ENCODE results near the gene KIFC3. TPM values are rescaled to one million over a fixed set of nuclear protein-coding genes. Genes with fewer than 3 reads are reported as not detected.
A peak's percentile ranks its signal among the peaks of the same experiment; 100 is the strongest.

The KIFC3 gene
- total RNA-seq, 1 experiment from 2014 or later, result 64.6 TPM

DNA sequence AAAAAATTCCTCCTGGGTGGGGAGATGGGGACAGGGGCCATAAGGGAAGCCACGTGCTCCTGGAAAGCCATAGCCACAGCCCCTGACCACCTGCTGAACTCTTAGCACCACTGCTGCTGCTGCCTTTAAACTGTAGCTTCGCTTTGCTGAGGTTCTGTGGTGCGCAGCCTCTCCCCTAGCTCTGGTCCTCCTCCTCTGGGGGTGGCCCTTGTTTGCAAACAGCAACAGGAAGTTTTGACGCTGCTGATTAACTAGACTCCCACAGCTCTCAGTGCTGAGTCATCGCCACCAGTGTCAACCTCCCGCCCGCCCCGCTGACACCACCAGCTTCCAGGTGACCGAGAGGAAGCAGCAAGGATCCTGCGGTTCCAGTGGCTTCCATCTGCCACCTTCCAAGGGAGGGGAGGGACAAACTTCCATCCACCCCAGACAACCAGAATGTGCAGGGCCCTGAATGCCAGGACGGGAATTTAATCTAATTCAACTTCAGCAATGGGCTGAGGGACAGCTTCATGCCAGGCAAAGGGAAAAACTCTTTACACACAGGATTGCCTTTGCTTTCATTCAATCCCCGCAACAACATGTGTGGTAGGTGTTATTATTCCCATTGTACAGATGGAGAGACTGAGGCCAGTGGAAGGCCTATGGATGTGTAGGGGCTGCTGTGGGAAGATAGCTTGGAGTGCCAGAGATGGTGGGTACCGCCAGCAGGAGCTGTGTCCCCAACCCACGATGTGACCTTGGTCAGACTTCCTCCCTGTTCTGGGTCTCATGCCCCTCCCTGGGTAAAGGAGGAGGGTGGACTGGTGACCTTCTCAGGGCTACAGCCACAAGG is 8.1 kb upstream of the KIFC3 start:
- BruUV-seq (replicated peaks), result no TSS peak
- peak; percentile 94 for DNase-seq
- intact Hi-C loops (cut with micrococcal nuclease; ENCODE audit: unreplicated experiment), result no loop called here
- H3K36me3 Mint-ChIP-seq (ENCODE audit: insufficient read depth, unreplicated experiment), result peaks cover 25% of the 10 kb centered on the region
- CTCF ChIA-PET, result interaction anchor here (0.5 to 3.2 kb wide), 5 partner anchors 10 to 322 kb away, joined by 3 to 12 read pairs (median 4); no protein-coding TSS in a partner anchor
- H3K27ac Mint-ChIP-seq (ENCODE audit: unreplicated experiment), result peak overlapping the region; percentile 71
- no peaks in the 10 kb centered on the region for H3K27me3 Mint-ChIP-seq (ENCODE audit: unreplicated experiment)
- TF ChIP-seq, protein P1, sequence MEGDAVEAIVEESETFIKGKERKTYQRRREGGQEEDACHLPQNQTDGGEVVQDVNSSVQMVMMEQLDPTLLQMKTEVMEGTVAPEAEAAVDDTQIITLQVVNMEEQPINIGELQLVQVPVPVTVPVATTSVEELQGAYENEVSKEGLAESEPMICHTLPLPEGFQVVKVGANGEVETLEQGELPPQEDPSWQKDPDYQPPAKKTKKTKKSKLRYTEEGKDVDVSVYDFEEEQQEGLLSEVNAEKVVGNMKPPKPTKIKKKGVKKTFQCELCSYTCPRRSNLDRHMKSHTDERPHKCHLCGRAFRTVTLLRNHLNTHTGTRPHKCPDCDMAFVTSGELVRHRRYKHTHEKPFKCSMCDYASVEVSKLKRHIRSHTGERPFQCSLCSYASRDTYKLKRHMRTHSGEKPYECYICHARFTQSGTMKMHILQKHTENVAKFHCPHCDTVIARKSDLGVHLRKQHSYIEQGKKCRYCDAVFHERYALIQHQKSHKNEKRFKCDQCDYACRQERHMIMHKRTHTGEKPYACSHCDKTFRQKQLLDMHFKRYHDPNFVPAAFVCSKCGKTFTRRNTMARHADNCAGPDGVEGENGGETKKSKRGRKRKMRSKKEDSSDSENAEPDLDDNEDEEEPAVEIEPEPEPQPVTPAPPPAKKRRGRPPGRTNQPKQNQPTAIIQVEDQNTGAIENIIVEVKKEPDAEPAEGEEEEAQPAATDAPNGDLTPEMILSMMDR (IDR thresholded peaks at IDR 0.05; ENCODE audit: unreplicated experiment), result no peak
- peak overlapping the region; percentile 46 for H3K4me3 Mint-ChIP-seq (ENCODE audit: low read depth, unreplicated experiment)
- no peaks in the 10 kb centered on the region for H3K9me3 Mint-ChIP-seq (ENCODE audit: low read depth, unreplicated experiment)
- peaks cover 77% of the 10 kb centered on the region for H3K4me1 Mint-ChIP-seq (ENCODE audit: low read depth, unreplicated experiment)

DNA sequence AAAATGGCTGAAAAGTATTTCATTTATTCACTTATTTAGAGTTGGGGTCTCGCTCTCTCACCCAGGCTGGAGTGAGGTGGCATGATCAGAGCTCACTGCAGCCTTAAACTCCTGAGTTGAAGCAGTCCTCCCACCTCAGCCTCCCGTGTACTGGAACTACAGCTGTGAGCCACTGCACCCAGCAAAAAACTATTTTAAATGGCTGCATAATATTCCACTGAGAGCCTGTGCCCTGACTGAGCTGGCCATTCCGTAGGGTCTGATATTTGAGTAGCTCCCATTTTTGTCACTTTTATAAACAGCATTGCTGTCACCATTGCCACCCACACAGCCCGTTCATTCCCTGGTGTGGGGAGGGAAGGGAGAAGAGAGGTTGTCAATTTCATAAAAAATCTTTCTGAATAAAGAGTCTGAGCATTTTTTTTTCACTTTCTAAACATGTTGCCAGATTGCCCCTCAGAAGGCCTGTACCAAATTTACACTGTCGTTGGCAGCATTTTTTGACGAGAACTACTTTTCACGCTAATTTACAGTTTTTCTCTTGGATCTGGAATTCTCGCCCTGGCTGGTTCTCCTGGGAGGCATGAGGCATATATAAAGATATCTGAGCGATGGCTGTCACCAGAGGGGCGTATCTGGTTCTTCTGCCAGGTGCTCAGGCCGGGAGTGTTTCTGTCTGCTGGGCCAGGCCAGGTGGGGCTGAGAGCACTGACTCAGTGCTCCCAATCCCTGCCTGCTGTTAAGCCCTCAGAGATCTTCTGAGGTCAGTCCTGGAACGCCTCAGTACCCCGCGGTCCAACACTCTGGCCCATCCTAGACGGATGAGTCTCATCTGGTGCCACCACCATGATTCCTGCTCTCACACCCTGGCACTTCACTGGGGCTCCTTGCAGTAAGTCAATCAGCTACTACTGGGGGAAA is 7.2 kb upstream of the KIFC3 start:
- Mint-ChIP-seq H3K4me3 (ENCODE audit: low read depth, unreplicated experiment) (peak overlapping the region; percentile 46), H3K27ac (ENCODE audit: unreplicated experiment) (peak overlapping the region; percentile 71), H3K27me3 (ENCODE audit: unreplicated experiment) (no peaks in the 10 kb centered on the region), H3K9me3 (ENCODE audit: low read depth, unreplicated experiment) (no peaks in the 10 kb centered on the region), H3K4me1 (ENCODE audit: low read depth, unreplicated experiment) (peaks cover 74% of the 10 kb centered on the region), H3K36me3 (ENCODE audit: insufficient read depth, unreplicated experiment) (peaks cover 25% of the 10 kb centered on the region)
- BruUV-seq (replicated peaks), result TSS peak; percentile 97
- DNase-seq, result no peak
- TF ChIP-seq, protein P1 (IDR thresholded peaks at IDR 0.05; ENCODE audit: unreplicated experiment), result no peak
- intact Hi-C loops (cut with micrococcal nuclease; ENCODE audit: unreplicated experiment), result no loop called here
- CTCF ChIA-PET, result interaction anchor here (0.5 to 3.2 kb wide), 5 partner anchors 9 to 323 kb away, joined by 3 to 12 read pairs (median 4); no protein-coding TSS in a partner anchor

DNA sequence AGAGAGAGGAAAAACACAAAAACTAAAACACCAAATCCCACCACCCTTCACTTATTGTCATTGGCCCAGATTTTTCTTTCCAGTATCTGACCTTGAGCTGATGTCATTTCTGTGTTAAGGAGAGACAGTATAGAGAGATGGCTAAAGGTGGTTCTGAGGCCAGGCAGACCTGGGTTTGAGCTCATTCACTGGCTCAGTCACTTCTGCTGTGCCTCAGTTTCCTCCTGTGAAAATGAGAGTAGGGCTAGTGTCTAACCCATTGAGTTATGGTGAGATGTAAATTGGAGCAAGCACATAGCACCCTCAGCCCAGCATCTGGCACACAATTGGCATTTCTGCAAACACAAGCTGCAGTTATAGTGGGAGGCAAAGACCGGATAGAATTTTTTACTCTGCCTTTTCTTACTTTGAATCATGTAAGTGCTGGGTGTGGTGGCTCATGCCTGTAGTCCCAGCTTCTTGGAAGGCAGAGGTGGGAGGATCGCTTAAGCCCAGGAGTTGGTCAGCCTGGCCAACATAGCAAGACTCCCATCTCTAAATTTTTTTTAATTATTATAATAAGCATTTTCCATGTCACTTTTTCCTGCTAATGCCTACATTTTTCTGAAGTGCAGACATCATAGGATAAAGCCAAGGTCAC is 6.4 kb upstream of the KIFC3 start:
- CTCF ChIA-PET, result interaction anchor here (0.6 to 3.2 kb wide), 7 partner anchors 8 to 379 kb away, joined by 3 to 14 read pairs (median 4); no protein-coding TSS in a partner anchor
- peaks cover 25% of the 10 kb centered on the region for H3K36me3 Mint-ChIP-seq (ENCODE audit: insufficient read depth, unreplicated experiment)
- H3K4me3 Mint-ChIP-seq (ENCODE audit: low read depth, unreplicated experiment), result peak overlapping the region; percentile 45
- H3K4me1 Mint-ChIP-seq (ENCODE audit: low read depth, unreplicated experiment), result peaks cover 66% of the 10 kb centered on the region
- no peaks in the 10 kb centered on the region for H3K27me3 Mint-ChIP-seq (ENCODE audit: unreplicated experiment)
- TF ChIP-seq, protein P1 (IDR thresholded peaks at IDR 0.05; ENCODE audit: unreplicated experiment), result no peak
- no TSS peak for BruUV-seq (replicated peaks)
- no peak for DNase-seq
- no peaks in the 10 kb centered on the region for H3K9me3 Mint-ChIP-seq (ENCODE audit: low read depth, unreplicated experiment)
- peak overlapping the region; percentile 82 for H3K27ac Mint-ChIP-seq (ENCODE audit: unreplicated experiment)
- intact Hi-C loops (cut with micrococcal nuclease; ENCODE audit: unreplicated experiment), result no loop called here

All from Calu3 (cell line).